Lower leg skin (tissue), 4 donors: Measurements from ENCODE around the gene GPR50. TPM values are rescaled to one million over a fixed set of nuclear protein-coding genes. Genes with fewer than 3 reads are reported as not detected.

ENCODE experiments used
- DNase-seq, 2 donors: peaks; one replicate each; pipeline ENCODE4 v3.0.0-alpha.2; 2019; ENCODE audit warnings: low spot score in 2 of 2
- H3K4me3 ChIP-seq: fragments of 200-600 bp; sonication (generic); 2 replicates; pipeline ENCODE4 v1.5.1; 2017; ENCODE audit warnings: mild to moderate bottlenecking, low read depth; ENCODE audit not compliant: poor library complexity, severe bottlenecking
- POLR2A ChIP-seq, 2 donors: fragments of 450-650 bp; IDR thresholded peaks; one replicate each; pipeline ENCODE4 v1.6.1; 2016 to 2017; ENCODE audit warnings: antibody characterized with exemption in 2 of 2, mild to moderate bottlenecking in 1 of 2, moderate library complexity in 1 of 2
- WGBS, 2 donors: methylation state at CpG; one replicate each; pipeline ENCODE4 v1.1.5; 2018; 5-methylcytosine and 5-hydroxymethylcytosine counted together
- intact Hi-C: fragments of 100-400 bp; cut with DNase I; formaldehyde crosslinking; loops from one replicate; pipeline ENCODE4 v1.15.0; 2023; ENCODE audit warnings: low total_unique reads
- microRNA-seq, 2 donors: library from miRNA; unstranded; fragments of <30 nt; microRNA quantifications; one replicate each; pipeline ENCODE4, GENCODE V29; 2016; ENCODE audit warnings: borderline replicate concordance in 2 of 2, borderline number of aligned reads in 1 of 2
- total RNA-seq, 4 donors: library from RNA; depleted of rRNA; stranded (reverse); fragments of >200 nt; gene quantifications; one replicate each; pipeline ENCODE4 v1.1.0, GENCODE V29; 2016
- TF ChIP-seq, protein P1 (sequence below), 3 donors: fragments of 450-650 bp; IDR thresholded peaks; one replicate each; pipeline ENCODE4 v1.5.1; 2016; ENCODE audit warnings: antibody characterized with exemption in 3 of 3, mild to moderate bottlenecking in 3 of 3, moderate library complexity in 2 of 3

The GPR50 gene
- total RNA-seq, 4 donors from 2014 or later, result 0.23 to 0.25 TPM; not detected in 2

DNA sequence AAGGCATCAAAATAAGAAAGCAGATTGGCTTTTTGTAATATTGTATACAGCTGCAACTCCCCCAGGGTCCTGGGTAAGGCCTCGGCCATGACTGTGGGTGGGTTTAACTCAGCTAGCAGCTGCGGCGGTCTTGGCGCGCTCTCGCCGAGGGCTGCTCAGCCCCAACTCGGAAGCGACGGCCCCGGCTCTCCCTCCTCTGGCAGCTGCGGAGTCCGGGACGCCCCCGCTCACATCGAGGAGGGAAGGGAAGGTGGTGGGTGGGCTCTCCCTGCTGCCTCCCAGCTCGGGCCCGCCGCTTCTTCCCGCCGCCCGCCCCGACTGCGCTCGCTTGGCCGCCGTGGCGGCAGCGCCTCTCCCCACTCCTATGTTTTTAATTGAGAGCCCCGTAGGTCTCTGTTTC, 51.2 kb downstream of the GPR50 start:
- TF ChIP-seq POLR2A (IDR thresholded peaks at IDR 0.05), result no peak
- TF ChIP-seq, protein P1, sequence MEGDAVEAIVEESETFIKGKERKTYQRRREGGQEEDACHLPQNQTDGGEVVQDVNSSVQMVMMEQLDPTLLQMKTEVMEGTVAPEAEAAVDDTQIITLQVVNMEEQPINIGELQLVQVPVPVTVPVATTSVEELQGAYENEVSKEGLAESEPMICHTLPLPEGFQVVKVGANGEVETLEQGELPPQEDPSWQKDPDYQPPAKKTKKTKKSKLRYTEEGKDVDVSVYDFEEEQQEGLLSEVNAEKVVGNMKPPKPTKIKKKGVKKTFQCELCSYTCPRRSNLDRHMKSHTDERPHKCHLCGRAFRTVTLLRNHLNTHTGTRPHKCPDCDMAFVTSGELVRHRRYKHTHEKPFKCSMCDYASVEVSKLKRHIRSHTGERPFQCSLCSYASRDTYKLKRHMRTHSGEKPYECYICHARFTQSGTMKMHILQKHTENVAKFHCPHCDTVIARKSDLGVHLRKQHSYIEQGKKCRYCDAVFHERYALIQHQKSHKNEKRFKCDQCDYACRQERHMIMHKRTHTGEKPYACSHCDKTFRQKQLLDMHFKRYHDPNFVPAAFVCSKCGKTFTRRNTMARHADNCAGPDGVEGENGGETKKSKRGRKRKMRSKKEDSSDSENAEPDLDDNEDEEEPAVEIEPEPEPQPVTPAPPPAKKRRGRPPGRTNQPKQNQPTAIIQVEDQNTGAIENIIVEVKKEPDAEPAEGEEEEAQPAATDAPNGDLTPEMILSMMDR (IDR thresholded peaks at IDR 0.05), result no peak
- WGBS, 2 donors, result 32 to 36% methylated on average over 15 to 30 of the region's 30 CpGs
- no peak overlapping the region for H3K4me3 ChIP-seq
- DNase-seq, result no peak
- intact Hi-C loops, result no loop called here

GRCh38 chrX:151228935-151229334, 52.6 kb downstream of the GPR50 start:
- no peak for DNase-seq
- intact Hi-C loops, result no loop called here
- no peak overlapping the region for H3K4me3 ChIP-seq
- TF ChIP-seq, protein P1 (IDR thresholded peaks at IDR 0.05), result no peak
- TF ChIP-seq POLR2A (IDR thresholded peaks at IDR 0.05), result no peak
- 78 to 80% methylated on average over 4 of the region's 4 CpGs for WGBS, 2 donors

Small RNA genes within 50 kb of the gene (microRNA-seq; reads per million reads assigned to microRNA genes)
- 0 reads per million in 2 donors for gene MIR4330

Other genes starting within 250 kb of the GPR50 start
- 10 to 100 TPM in 3 of 4 donors, 1 to 10 TPM in 1; 6.3 to 23.3 (median 13.9) TPM for gene HMGB3, start 193.2 kb upstream of the GPR50 start, total RNA-seq
- gene VMA21, start 220.6 kb downstream of the GPR50 start, total RNA-seq, result 10 to 100 TPM; 21.0 to 32.6 (median 29.7) TPM